Measurements from ENCODE around the gene MRPL23.

GRCh38 chr11:1970956-1971355, 23.8 kb downstream of the MRPL23 start:
- TF ChIP-seq CTCF (conservative IDR thresholded peaks at IDR 0.05; ENCODE audit: low read length) (no peak), EZH2phosphoT487 (IDR thresholded peaks at IDR 0.05; ENCODE audit: borderline replicate concordance) (no peak)

Data from Loucy (cell line).